Measurements from ENCODE around the gene MESD. TPM values are rescaled to one million over a fixed set of nuclear protein-coding genes. Genes with fewer than 3 reads are reported as not detected.

The MESD gene
- total and polyA plus RNA-seq, 9 of the 15 experiments (the other 6 are each of a cell fraction or from before 2014, with no cell fraction given) = 11.3 to 39.7 (median 22.8) TPM

DNA sequence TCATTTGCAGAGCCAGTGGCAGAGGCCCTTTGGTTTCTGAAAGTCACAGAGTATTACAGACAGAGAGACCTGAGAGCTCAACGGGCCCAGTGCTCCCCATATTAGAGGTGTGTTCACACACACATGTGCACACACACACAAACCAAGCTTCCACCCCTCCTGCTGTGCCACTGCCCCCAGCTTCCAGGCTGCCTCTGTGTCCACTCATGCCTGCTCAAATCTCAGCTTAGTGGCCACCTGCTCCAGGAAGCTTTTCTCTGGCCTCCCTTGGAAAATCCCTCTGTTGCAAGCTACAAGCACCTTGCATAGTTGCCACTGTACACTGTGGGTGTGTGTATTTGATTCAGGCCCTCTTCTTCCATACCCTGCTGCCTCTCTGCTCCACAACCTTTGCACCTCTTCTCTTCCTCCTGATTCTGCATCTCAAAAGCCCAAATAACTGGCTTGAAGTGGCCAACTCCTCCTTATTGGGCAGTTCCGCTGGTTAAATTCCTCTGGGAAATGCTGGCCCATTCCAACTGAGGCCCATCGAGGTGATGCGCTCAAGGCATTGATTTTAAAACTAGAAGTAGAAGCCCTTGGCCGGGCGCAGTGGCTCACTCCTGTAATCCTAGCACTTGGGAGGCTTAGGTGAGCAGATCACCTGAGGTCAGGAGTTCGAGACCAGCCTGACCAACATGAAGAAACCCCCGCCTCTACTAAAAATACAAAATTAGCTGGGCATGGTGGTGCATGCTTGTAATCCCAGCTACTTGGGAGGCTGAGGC is 23.0 kb downstream of the MESD start:
- H3K4me3 ChIP-seq = no peak overlapping the region
- no peaks in the 10 kb centered on the region for H3K27me3 ChIP-seq (ENCODE audit: control insufficient read depth in 2 of 2, insufficient read depth in 2 of 2, low read length in 2 of 2)
- no peak overlapping the region for H3K27ac ChIP-seq (ENCODE audit: extremely low read depth, low read depth, low read length)
- no peak overlapping the region for H2AFZ ChIP-seq (ENCODE audit: low read depth, low read length)
- no peaks in the 10 kb centered on the region for H3K9me3 ChIP-seq (replicated peaks; ENCODE audit: control insufficient read depth, insufficient read depth, low read depth, low read length)
- no peaks in the 10 kb centered on the region for H3K79me2 ChIP-seq (ENCODE audit: control insufficient read depth, insufficient read depth, low read length)
- intact Hi-C loops (cut with micrococcal nuclease) (no loop called here), in situ Hi-C loops (cut with MboI) (no loop called here)
- no peaks in the 10 kb centered on the region for H3K9me1 ChIP-seq (ENCODE audit: control insufficient read depth, insufficient read depth, low read length)
- H3K4me2 ChIP-seq (ENCODE audit: insufficient read depth, low read length) = no peak overlapping the region
- FAIRE-seq (no peak), ATAC-seq (no peak), DNase-seq (ENCODE audit: extremely low read depth in 1 of 4, low spot score in 3 of 4) (no peak)
- CTCF ChIA-PET (ENCODE audit: low intra/inter-chr PET ratio) = no interaction called here
- H4K20me1 ChIP-seq (replicated peaks; ENCODE audit: control insufficient read depth, insufficient read depth, low read length) = peaks cover 10% of the 10 kb centered on the region; the same call in 1 of the 2 replicates
- no peaks in the 10 kb centered on the region for H3K4me1 ChIP-seq (replicated peaks in 1 of 2; ENCODE audit: control insufficient read depth in 2 of 2, insufficient read depth in 2 of 2, low read length in 2 of 2)
- no TSS peak for BruUV-seq (replicated peaks)
- POLR2A ChIA-PET = no interaction called here
- WGBS (ENCODE audit: insufficient coverage, low coverage, missing lambda C conversion rate) = 54% methylated on average over 8 of the region's 8 CpGs
- H3K9ac ChIP-seq (ENCODE audit: insufficient read depth in 1 of 2, low read depth in 2 of 2, low read length in 2 of 2) = no peak overlapping the region
- peaks cover 14% of the 10 kb centered on the region; the same call in 2 of the 3 replicates for H3K36me3 ChIP-seq (ENCODE audit: control insufficient read depth, insufficient read depth, low read length)
- TF ChIP-seq SRSF7 (optimal IDR thresholded peaks at IDR 0.05; ENCODE audit: low read depth, low read length) (no peak), CREBBP (IDR thresholded peaks at IDR 0.05; ENCODE audit: low read depth, low read length) (no peak), ZNF121 (CRISPR knock-in tag; conservative IDR thresholded peaks at IDR 0.05) (no peak), ELF4 (CRISPR knock-in tag; IDR thresholded peaks at IDR 0.05) (no peak), PRPF4 (IDR thresholded peaks at IDR 0.05; ENCODE audit: insufficient read depth, low read depth, low read length, poor library complexity, severe bottlenecking) (no peak), ZNF24 (IDR thresholded peaks at IDR 0.05) (no peak), SAFB (IDR thresholded peaks at IDR 0.05; ENCODE audit: borderline replicate concordance, low read depth, low read length) (no peak), PREB (CRISPR knock-in tag; IDR thresholded peaks at IDR 0.05) (no peak)
- TF ChIP-seq, protein P1, sequence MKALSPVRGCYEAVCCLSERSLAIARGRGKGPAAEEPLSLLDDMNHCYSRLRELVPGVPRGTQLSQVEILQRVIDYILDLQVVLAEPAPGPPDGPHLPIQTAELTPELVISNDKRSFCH (CRISPR knock-in tag; IDR thresholded peaks at IDR 0.05) = no peak
- TF ChIP-seq, protein P1 (tag; IDR thresholded peaks at IDR 0.05) = no peak
- TF ChIP-seq, protein P2, sequence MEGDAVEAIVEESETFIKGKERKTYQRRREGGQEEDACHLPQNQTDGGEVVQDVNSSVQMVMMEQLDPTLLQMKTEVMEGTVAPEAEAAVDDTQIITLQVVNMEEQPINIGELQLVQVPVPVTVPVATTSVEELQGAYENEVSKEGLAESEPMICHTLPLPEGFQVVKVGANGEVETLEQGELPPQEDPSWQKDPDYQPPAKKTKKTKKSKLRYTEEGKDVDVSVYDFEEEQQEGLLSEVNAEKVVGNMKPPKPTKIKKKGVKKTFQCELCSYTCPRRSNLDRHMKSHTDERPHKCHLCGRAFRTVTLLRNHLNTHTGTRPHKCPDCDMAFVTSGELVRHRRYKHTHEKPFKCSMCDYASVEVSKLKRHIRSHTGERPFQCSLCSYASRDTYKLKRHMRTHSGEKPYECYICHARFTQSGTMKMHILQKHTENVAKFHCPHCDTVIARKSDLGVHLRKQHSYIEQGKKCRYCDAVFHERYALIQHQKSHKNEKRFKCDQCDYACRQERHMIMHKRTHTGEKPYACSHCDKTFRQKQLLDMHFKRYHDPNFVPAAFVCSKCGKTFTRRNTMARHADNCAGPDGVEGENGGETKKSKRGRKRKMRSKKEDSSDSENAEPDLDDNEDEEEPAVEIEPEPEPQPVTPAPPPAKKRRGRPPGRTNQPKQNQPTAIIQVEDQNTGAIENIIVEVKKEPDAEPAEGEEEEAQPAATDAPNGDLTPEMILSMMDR (IDR thresholded peaks at IDR 0.05 in 2 of 3, conservative IDR thresholded peaks at IDR 0.05 in 1 of 3; ENCODE audit: insufficient read depth in 2 of 3, low read depth in 1 of 3, low read length in 3 of 3) = no peak
